ENCODE data around the gene RNF213. TPM values are rescaled to one million over a fixed set of nuclear protein-coding genes. Genes with fewer than 3 reads are reported as not detected.
"Not testable (repeated sequence)": the region's sequence is repeated elsewhere in the genome, so short reads cannot be mapped to it uniquely, and the experiment has no call there.

The RNF213 gene
- total RNA-seq, 2 donors from 2014 or later = 150 to 174 TPM

DNA sequence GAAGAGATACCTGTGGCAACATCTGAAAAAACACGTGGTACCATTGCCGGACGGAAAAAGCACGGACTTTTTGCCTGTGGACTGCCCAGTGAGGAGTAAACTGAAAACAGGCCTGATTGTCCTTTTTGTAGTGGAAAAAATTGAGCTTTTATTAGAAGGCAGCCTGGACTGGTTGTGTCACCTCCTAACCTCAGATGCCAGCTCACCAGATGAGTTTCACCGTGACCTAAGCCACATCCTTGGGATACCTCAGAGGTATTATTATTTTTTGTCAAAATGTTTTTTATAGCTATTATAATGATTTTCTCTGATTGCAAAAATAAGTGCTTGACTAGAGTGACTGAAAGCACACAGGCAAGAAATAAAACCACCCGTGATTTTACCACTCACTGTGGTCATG lies 34.9 kb downstream of the RNF213 start:
- ATAC-seq (ENCODE audit: insufficient number of reproducible peaks, low FRiP score, low read depth) (no peak), DNase-seq (ENCODE audit: low spot score) (no peak)
- H3K36me3 ChIP-seq = peaks cover 78% of the 10 kb centered on the region
- no peaks in the 10 kb centered on the region for H3K27me3 ChIP-seq (replicated peaks; ENCODE audit: insufficient read depth)
- H3K4me1 ChIP-seq (ENCODE audit: control insufficient read depth in 1 of 2, low read depth in 2 of 2) = no peaks in the 10 kb centered on the region
- no peak overlapping the region for H3K27ac ChIP-seq
- no peak overlapping the region for H3K4me3 ChIP-seq
- no peaks in the 10 kb centered on the region for H3K9me3 ChIP-seq
- TF ChIP-seq, protein P1, sequence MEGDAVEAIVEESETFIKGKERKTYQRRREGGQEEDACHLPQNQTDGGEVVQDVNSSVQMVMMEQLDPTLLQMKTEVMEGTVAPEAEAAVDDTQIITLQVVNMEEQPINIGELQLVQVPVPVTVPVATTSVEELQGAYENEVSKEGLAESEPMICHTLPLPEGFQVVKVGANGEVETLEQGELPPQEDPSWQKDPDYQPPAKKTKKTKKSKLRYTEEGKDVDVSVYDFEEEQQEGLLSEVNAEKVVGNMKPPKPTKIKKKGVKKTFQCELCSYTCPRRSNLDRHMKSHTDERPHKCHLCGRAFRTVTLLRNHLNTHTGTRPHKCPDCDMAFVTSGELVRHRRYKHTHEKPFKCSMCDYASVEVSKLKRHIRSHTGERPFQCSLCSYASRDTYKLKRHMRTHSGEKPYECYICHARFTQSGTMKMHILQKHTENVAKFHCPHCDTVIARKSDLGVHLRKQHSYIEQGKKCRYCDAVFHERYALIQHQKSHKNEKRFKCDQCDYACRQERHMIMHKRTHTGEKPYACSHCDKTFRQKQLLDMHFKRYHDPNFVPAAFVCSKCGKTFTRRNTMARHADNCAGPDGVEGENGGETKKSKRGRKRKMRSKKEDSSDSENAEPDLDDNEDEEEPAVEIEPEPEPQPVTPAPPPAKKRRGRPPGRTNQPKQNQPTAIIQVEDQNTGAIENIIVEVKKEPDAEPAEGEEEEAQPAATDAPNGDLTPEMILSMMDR (IDR thresholded peaks at IDR 0.05) = no peak

DNA sequence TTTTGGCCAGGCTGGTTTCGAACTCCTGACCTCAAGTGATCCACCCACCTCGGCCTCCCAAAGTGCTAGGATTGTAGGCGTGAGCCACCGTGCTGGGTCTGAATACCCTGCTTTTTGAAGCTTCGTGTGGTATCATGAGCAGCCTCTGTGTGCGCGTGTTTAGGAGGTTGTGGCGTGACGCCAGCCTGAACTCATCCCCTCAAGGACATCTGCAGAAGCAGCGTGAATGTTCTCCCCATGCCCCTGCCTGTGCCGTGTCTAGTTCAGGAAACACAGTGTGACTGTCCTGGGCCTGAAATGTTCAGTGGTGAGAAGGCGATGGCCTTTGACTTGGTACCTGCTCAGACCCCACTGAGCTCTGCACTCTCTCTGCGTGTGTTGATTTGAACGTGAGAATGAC lies 35.6 kb downstream of the RNF213 start:
- DNase-seq (ENCODE audit: low spot score) (no peak), ATAC-seq (ENCODE audit: insufficient number of reproducible peaks, low FRiP score, low read depth) (no peak)
- TF ChIP-seq, protein P1 (IDR thresholded peaks at IDR 0.05) = no peak
- Histone ChIP-seq H3K27me3 (replicated peaks; ENCODE audit: insufficient read depth) (no peaks in the 10 kb centered on the region), H3K9me3 (no peaks in the 10 kb centered on the region), H3K36me3 (peaks cover 81% of the 10 kb centered on the region), H3K4me1 (ENCODE audit: control insufficient read depth in 1 of 2, low read depth in 2 of 2) (no peaks in the 10 kb centered on the region), H3K4me3 (no peak overlapping the region), H3K27ac (no peak overlapping the region)

DNA sequence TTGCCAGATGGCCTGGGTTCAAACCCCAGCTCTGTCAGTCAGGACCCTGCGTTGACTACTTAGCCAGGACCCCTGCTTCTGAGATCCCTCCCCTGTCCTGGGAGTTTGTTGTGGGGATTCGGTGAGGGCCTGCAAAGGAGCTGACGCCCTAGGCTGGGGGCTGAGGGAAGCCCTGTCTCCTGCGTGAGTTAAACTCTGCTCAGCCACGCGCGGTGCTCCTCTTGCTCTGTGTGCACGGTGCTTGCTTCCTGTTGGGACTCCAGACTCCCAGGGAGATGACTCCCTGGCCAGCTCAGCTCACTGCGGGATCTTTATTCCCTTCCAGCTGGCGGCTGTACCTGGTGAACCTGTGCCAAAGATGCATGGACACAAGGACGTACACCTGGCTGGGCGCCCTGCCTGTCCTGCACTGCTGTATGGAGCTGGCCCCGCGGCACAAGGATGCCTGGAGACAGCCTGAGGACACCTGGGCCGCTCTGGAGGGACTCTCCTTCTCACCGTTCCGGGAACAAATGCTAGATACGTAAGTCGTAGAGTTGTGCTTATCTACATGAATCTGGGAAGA lies 37.4 kb downstream of the RNF213 start:
- ATAC-seq (ENCODE audit: insufficient number of reproducible peaks, low FRiP score, low read depth) (no peak), DNase-seq (ENCODE audit: low spot score) (no peak)
- H3K36me3 ChIP-seq = peaks cover 75% of the 10 kb centered on the region
- TF ChIP-seq, protein P1 (IDR thresholded peaks at IDR 0.05) = no peak
- H3K9me3 ChIP-seq = peaks cover 2% of the 10 kb centered on the region
- H3K27me3 ChIP-seq (replicated peaks; ENCODE audit: insufficient read depth) = no peaks in the 10 kb centered on the region
- no peaks in the 10 kb centered on the region for H3K4me1 ChIP-seq (ENCODE audit: control insufficient read depth in 1 of 2, low read depth in 2 of 2)
- no peak overlapping the region for H3K4me3 ChIP-seq
- no peak overlapping the region for H3K27ac ChIP-seq

DNA sequence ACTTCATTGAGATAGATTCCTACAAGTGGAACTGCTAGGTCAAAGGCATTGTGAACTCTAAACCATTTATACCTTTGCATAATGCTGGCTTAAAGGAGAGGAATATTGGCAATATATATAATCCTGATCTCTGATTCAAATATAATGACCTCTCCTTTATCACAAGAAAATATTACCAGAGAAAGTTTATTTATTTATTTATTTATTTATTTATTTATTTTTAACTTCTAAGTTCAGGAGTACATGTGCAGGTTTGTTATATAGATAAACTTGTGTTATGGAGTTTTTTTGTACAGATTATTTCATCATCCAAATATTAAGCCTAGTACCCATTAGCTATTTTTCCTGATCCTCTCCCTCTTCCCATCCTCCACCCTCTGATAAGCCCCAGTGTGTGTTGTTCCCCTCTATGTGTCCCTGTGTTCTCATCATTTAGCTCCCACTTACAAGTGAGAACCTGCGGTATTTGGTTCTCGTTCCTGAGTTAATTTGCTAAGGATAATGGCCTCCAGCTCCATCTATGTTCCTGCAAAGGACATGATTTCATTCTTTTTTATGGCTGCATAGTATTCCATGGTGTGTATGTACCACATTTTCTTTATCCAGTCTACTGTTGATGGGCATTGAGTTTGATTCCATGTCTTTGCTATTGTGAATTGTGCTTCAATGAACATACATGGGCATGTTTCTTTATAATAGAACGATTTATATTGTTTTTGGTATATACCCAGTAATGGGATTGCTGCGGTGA lies 38.9 kb downstream of the RNF213 start:
- H3K27me3 ChIP-seq (replicated peaks; ENCODE audit: insufficient read depth); H3K4me3 ChIP-seq; H3K27ac ChIP-seq; H3K4me1 ChIP-seq (ENCODE audit: control insufficient read depth in 1 of 2, low read depth in 2 of 2); ATAC-seq (ENCODE audit: insufficient number of reproducible peaks, low FRiP score, low read depth); DNase-seq (ENCODE audit: low spot score): not testable (repeated sequence)
- H3K36me3 ChIP-seq = peaks cover 79% of the 10 kb centered on the region
- H3K9me3 ChIP-seq = peaks cover 12% of the 10 kb centered on the region

DNA sequence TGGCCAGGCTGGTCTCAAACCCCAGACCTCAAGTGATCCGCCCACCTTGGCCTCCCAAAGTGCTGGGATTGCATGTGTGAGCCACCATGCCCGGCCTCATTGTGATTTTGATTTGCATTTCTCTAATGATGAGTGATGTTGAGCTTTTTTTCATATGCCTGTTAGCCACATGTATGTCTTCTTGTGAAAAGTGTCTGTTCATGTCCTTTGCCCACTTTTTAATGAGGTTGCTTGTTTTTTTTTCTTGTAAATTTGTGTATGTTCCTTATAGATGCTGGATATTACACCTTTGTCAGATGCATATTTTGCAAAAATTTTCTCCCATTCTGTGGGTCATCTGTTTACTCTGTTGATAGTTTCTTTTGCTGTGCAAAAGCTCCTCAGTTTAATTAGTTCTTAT lies 40.1 kb downstream of the RNF213 start:
- DNase-seq (ENCODE audit: low spot score); H3K27ac ChIP-seq; H3K4me1 ChIP-seq (ENCODE audit: control insufficient read depth in 1 of 2, low read depth in 2 of 2); ATAC-seq (ENCODE audit: insufficient number of reproducible peaks, low FRiP score, low read depth); H3K27me3 ChIP-seq (replicated peaks; ENCODE audit: insufficient read depth); H3K4me3 ChIP-seq: not testable (repeated sequence)
- Histone ChIP-seq H3K9me3 (peaks cover 12% of the 10 kb centered on the region), H3K36me3 (peaks cover 75% of the 10 kb centered on the region)

DNA sequence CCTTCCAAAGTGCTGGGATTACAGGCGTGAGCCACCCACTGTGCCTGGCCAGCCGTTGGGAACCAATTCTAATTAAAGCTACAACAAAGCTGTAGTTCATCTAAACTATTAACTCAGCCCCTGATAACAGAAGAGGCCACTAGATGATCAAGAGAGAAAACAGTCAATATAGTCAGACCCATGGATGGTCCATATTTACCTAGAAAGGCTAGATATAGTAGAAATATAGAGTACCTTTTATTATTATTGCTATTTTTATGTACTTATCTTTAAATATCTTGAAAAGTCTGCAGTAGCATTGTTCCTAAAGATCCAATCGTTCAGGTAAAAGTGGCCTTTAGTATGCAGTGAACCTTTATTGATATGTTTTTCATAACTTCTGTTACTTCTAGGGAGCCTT lies 43.2 kb downstream of the RNF213 start:
- TF ChIP-seq, protein P1 (IDR thresholded peaks at IDR 0.05) = no peak
- Histone ChIP-seq H3K36me3 (peaks cover 74% of the 10 kb centered on the region), H3K27me3 (replicated peaks; ENCODE audit: insufficient read depth) (no peaks in the 10 kb centered on the region), H3K4me1 (ENCODE audit: control insufficient read depth in 1 of 2, low read depth in 2 of 2) (no peaks in the 10 kb centered on the region), H3K27ac (no peak overlapping the region), H3K4me3 (no peak overlapping the region), H3K9me3 (peaks cover 12% of the 10 kb centered on the region)
- DNase-seq (ENCODE audit: low spot score) (no peak), ATAC-seq (ENCODE audit: insufficient number of reproducible peaks, low FRiP score, low read depth) (no peak)
